ENCODE measurements around the gene ASB18. TPM values are rescaled to one million over a fixed set of nuclear protein-coding genes. Genes with fewer than 3 reads are reported as not detected.

ASB18 gene
- total and polyA plus RNA-seq, 2 of the 8 experiments (the other 6 are each of a cell fraction or from before 2014, with no cell fraction given) = not detected

DNA sequence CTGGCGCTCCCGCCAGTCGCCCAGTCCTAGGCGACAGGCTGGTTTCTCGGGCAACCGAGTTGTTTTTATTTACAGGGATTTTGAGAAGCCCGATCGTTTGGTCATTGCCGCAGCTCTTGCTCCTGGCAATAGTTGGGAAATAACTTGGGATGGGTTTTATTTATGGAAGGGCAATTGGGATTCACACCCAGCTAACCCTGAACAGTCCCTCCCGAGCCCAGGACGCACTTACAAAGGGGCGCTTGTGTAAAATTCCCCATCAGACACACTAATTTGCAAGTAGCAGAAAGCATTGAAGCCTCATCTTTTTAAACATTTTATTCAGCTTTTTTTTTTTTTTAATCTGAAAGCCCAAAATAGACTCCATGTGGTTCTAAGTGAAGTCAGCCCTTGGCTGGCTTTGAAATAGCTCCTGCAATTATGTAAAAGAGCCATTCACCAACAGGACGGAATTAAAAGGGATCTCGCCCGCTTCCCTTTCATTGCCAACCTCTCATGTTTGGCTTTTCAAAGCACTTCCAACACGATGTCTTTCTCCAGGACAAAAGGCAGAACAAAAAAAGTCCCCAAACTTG lies 92.4 kb downstream of the ASB18 start:
- no peak overlapping the region for H3K9ac ChIP-seq (replicated peaks in 1 of 4; ENCODE audit: extremely low read depth in 1 of 4, low read depth in 3 of 4, low read length in 3 of 4)
- no peak overlapping the region for H2AK5ac ChIP-seq (ENCODE audit: low read depth, low read length)
- FAIRE-seq (no peak), DNase-seq (ENCODE audit: low read depth in 1 of 2, low spot score in 2 of 2) (no peak)
- H4K5ac ChIP-seq (ENCODE audit: insufficient read length, low read depth, low read length) = no peak overlapping the region
- H3K23ac ChIP-seq (ENCODE audit: insufficient read length) = no peak overlapping the region
- TF ChIP-seq KDM4A (IDR thresholded peaks at IDR 0.05; ENCODE audit: low read depth, low read length, severe bottlenecking) = peak; percentile 19
- TF ChIP-seq SAP30 (IDR thresholded peaks at IDR 0.05; ENCODE audit: insufficient read depth, insufficient replicate concordance, low read length) = no peak
- CTCF ChIA-PET (ENCODE audit: partially characterized antibody) = interaction anchor here (0.6 to 3.1 kb wide), 9 partner anchors 8 to 1051 kb away, joined by 3 to 18 read pairs (median 3); no protein-coding TSS in a partner anchor
- H3K79me2 ChIP-seq (ENCODE audit: control insufficient read depth in 1 of 2, insufficient read depth in 2 of 2, low read length in 2 of 2) = no peaks in the 10 kb centered on the region
- peaks cover 19 to 22% of the 10 kb centered on the region in 2 experiments for H4K20me1 ChIP-seq (replicated peaks in 1 of 2; ENCODE audit: control insufficient read depth in 1 of 2, insufficient read depth in 2 of 2, low read length in 2 of 2)
- no peak overlapping the region for H2BK20ac ChIP-seq (ENCODE audit: low read length)
- H3K18ac ChIP-seq (ENCODE audit: extremely low read depth, low read length) = 0 out of 2 replicates have a peak overlapping the region, but pooled peaks have one; percentile 51
- peaks cover 12% of the 10 kb centered on the region; the same call in 1 of the 2 replicates for H3K23me2 ChIP-seq (ENCODE audit: low read depth, low read length)
- H3K14ac ChIP-seq (ENCODE audit: insufficient read length) = no peak overlapping the region
- no peaks in the 10 kb centered on the region for H3K9me3 ChIP-seq (ENCODE audit: insufficient read depth in 2 of 2, low read depth in 1 of 2, low read length in 1 of 2)
- H3K4ac ChIP-seq (replicated peaks; ENCODE audit: insufficient read length, low read depth, low read length) = no peak overlapping the region
- no peak overlapping the region for H2BK120ac ChIP-seq (replicated peaks; ENCODE audit: low read depth, low read length)
- WGBS, 2 experiments (ENCODE audit: extremely low coverage in 1 of 2, insufficient coverage in 1 of 2, insufficient read length in 1 of 2, insufficient replicate concordance in 2 of 2, low coverage in 1 of 2, low lambda C conversion rate in 2 of 2, missing lambda C conversion rate in 1 of 2) = 4% methylated on average over 16 of the region's 16 CpGs; no CpG with 5 or more reads in 1 of the 2 experiments
- H4K91ac ChIP-seq (replicated peaks; ENCODE audit: insufficient read length, low read length) = no peak overlapping the region
- H4K8ac ChIP-seq (ENCODE audit: extremely low read depth, insufficient read depth, low read length) = no peak overlapping the region
- no peak overlapping the region for H3K56ac ChIP-seq (replicated peaks; ENCODE audit: insufficient read length, low read depth, low read length)
- no peak overlapping the region for H3K27ac ChIP-seq (ENCODE audit: low read depth, low read length)
- H3K27me3 ChIP-seq (replicated peaks in 1 of 4; ENCODE audit: control insufficient read depth in 3 of 4, extremely low read depth in 1 of 4, insufficient read depth in 3 of 4, low read length in 3 of 4) = peaks cover 89 to 100% (median 96%) of the 10 kb centered on the region in 4 experiments
- H2BK12ac ChIP-seq (ENCODE audit: low read depth, low read length) = no peak overlapping the region
- H3K79me1 ChIP-seq (ENCODE audit: low read depth, low read length) = no peaks in the 10 kb centered on the region
- H3K4me1 ChIP-seq (replicated peaks in 1 of 4; ENCODE audit: control insufficient read depth in 3 of 4, insufficient read depth in 4 of 4, low read length in 3 of 4) = peaks cover 22 to 66% (median 38%) of the 10 kb centered on the region in 4 experiments
- H2BK5ac ChIP-seq (ENCODE audit: low read depth, low read length) = no peak overlapping the region
- no peak overlapping the region for H2AFZ ChIP-seq (ENCODE audit: low read length)
- peaks cover 0 to 7% (median 0%) of the 10 kb centered on the region in 4 experiments; a peak in 1 of 8 replicates for H3K36me3 ChIP-seq (ENCODE audit: control insufficient read depth in 2 of 4, insufficient read depth in 4 of 4, low read length in 3 of 4)
- POLR2A ChIA-PET (ENCODE audit: partially characterized antibody) = interaction anchor here (4.9 kb wide), 1 partner anchor 11 kb away, joined by 54 read pairs; no protein-coding TSS in a partner anchor
- no peak overlapping the region for H2BK15ac ChIP-seq (ENCODE audit: low read length)
- H3K4me3 ChIP-seq (ENCODE audit: extremely low read depth in 1 of 4, insufficient read depth in 2 of 4, low read depth in 3 of 4, low read length in 4 of 4) = peak overlapping the region in 3 of 4 experiments; percentile 1 to 46 (median 7); a peak in 4 of 8 replicates
- peak overlapping the region; percentile 59 to 68 for H3K4me2 ChIP-seq (ENCODE audit: insufficient read depth in 1 of 2, low read depth in 2 of 2, low read length in 2 of 2)

All from H1 (cell line).